ENCODE results near the gene ZNF845. TPM values are rescaled to one million over a fixed set of nuclear protein-coding genes. Genes with fewer than 3 reads are reported as not detected.

Gene ZNF845
- total RNA-seq, 2 experiments from 2014 or later = 6.8 to 7.2 TPM

- H3K36me3 ChIP-seq (ENCODE audit: insufficient read depth, low read length) = peaks cover 80% of the 10 kb centered on the region
- CTCF ChIA-PET (ENCODE audit: unreplicated experiment) = no interaction called here
- no TSS peak for BruUV-seq (replicated peaks)
Observed at GRCh38 chr19:53374743-53375142, 41.2 kb downstream of the ZNF845 start.

DNA sequence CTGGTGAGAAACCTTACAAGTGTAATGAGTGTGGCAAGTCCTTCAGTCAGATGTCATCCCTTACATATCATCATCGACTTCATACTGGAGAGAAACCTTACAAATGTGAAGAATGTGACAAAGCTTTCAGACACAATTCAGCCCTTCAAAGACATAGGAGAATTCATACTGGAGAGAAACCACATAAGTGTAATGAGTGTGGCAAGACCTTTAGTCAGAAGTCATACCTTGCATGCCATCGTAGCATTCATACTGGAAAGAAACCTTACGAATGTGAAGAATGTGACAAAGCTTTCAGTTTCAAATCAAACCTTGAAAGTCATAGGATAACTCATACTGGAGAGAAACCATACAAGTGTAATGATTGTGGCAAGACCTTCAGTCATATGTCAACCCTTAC is 47.8 kb downstream of the ZNF845 start:
- no peaks in the 10 kb centered on the region for H3K4me1 ChIP-seq (ENCODE audit: insufficient read depth, low read length, poor library complexity, severe bottlenecking)
- intact Hi-C loops (cut with micrococcal nuclease; ENCODE audit: unreplicated experiment) = no loop called here
- no TSS peak for BruUV-seq (replicated peaks)
- H3K4me2 ChIP-seq (ENCODE audit: low read length) = no peak overlapping the region
- H3K36me3 ChIP-seq (ENCODE audit: insufficient read depth, low read length) = peaks cover 100% of the 10 kb centered on the region
- H3K4me3 ChIP-seq (ENCODE audit: low read depth, low read length, poor library complexity, severe bottlenecking) = no peak overlapping the region
- H2AFZ ChIP-seq (ENCODE audit: low read length) = no peak overlapping the region
- H4K20me1 ChIP-seq (ENCODE audit: insufficient read depth, low read length) = no peaks in the 10 kb centered on the region
- DNase-seq (ENCODE audit: low spot score) = no peak
- TF ChIP-seq, protein P1, sequence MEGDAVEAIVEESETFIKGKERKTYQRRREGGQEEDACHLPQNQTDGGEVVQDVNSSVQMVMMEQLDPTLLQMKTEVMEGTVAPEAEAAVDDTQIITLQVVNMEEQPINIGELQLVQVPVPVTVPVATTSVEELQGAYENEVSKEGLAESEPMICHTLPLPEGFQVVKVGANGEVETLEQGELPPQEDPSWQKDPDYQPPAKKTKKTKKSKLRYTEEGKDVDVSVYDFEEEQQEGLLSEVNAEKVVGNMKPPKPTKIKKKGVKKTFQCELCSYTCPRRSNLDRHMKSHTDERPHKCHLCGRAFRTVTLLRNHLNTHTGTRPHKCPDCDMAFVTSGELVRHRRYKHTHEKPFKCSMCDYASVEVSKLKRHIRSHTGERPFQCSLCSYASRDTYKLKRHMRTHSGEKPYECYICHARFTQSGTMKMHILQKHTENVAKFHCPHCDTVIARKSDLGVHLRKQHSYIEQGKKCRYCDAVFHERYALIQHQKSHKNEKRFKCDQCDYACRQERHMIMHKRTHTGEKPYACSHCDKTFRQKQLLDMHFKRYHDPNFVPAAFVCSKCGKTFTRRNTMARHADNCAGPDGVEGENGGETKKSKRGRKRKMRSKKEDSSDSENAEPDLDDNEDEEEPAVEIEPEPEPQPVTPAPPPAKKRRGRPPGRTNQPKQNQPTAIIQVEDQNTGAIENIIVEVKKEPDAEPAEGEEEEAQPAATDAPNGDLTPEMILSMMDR (conservative IDR thresholded peaks at IDR 0.05; ENCODE audit: low read length) = no peak
- no peak for TF ChIP-seq EZH2phosphoT487 (IDR thresholded peaks at IDR 0.05; ENCODE audit: borderline replicate concordance, low read depth, low read length)
- ChIA-PET CTCF (ENCODE audit: unreplicated experiment) (no interaction called here), POLR2A (interaction anchor here (0.7 kb wide), 1 partner anchor 689 kb away, joined by 3 read pairs; no protein-coding TSS in a partner anchor)
- H3K9me2 ChIP-seq (ENCODE audit: insufficient read depth, low read length) = no peaks in the 10 kb centered on the region
- no peaks in the 10 kb centered on the region for H3K79me2 ChIP-seq (ENCODE audit: insufficient read depth, low read depth, low read length)
- no peak overlapping the region for H3K27ac ChIP-seq (ENCODE audit: low read depth, low read length, poor library complexity, severe bottlenecking)
- peaks cover 53% of the 10 kb centered on the region for H3K9me3 ChIP-seq (ENCODE audit: low read length)

More at GRCh38 chr19:53374743-53375142, 41.2 kb downstream of the ZNF845 start:
- no peaks in the 10 kb centered on the region for H3K4me1 ChIP-seq (ENCODE audit: insufficient read depth, low read length, poor library complexity, severe bottlenecking)
- H3K79me2 ChIP-seq (ENCODE audit: insufficient read depth, low read depth, low read length) = no peaks in the 10 kb centered on the region
- TF ChIP-seq EZH2phosphoT487 (IDR thresholded peaks at IDR 0.05; ENCODE audit: borderline replicate concordance, low read depth, low read length) = no peak
- TF ChIP-seq, protein P1 (conservative IDR thresholded peaks at IDR 0.05; ENCODE audit: low read length) = no peak
- DNase-seq (ENCODE audit: low spot score) = no peak
- intact Hi-C loops (cut with micrococcal nuclease; ENCODE audit: unreplicated experiment) = no loop called here
- POLR2A ChIA-PET = interaction anchor here (0.7 kb wide), 1 partner anchor 13 kb away, joined by 3 read pairs; no protein-coding TSS in a partner anchor
- H3K4me2 ChIP-seq (ENCODE audit: low read length) = no peak overlapping the region
- H2AFZ ChIP-seq (ENCODE audit: low read length) = no peak overlapping the region
- H3K9me2 ChIP-seq (ENCODE audit: insufficient read depth, low read length) = no peaks in the 10 kb centered on the region
- H3K4me3 ChIP-seq (ENCODE audit: low read depth, low read length, poor library complexity, severe bottlenecking) = no peak overlapping the region
- H4K20me1 ChIP-seq (ENCODE audit: insufficient read depth, low read length) = no peaks in the 10 kb centered on the region
- no peak overlapping the region for H3K27ac ChIP-seq (ENCODE audit: low read depth, low read length, poor library complexity, severe bottlenecking)
- H3K9me3 ChIP-seq (ENCODE audit: low read length) = no peaks in the 10 kb centered on the region

- no peaks in the 10 kb centered on the region for H3K9me2 ChIP-seq (ENCODE audit: insufficient read depth, low read length)
- no peak overlapping the region for H3K4me2 ChIP-seq (ENCODE audit: low read length)
- peaks cover 41% of the 10 kb centered on the region for H3K36me3 ChIP-seq (ENCODE audit: insufficient read depth, low read length)
- DNase-seq (ENCODE audit: low spot score) = no peak
- CTCF ChIA-PET (ENCODE audit: unreplicated experiment) = no interaction called here
- H2AFZ ChIP-seq (ENCODE audit: low read length) = no peak overlapping the region
- H3K9me3 ChIP-seq (ENCODE audit: low read length) = peaks cover 28% of the 10 kb centered on the region; the same call in 1 of the 2 replicates
- H3K79me2 ChIP-seq (ENCODE audit: insufficient read depth, low read depth, low read length) = no peaks in the 10 kb centered on the region
- no peak overlapping the region for H3K4me3 ChIP-seq (ENCODE audit: low read depth, low read length, poor library complexity, severe bottlenecking)
- intact Hi-C loops (cut with micrococcal nuclease; ENCODE audit: unreplicated experiment) = no loop called here
- no peak for TF ChIP-seq EZH2phosphoT487 (IDR thresholded peaks at IDR 0.05; ENCODE audit: borderline replicate concordance, low read depth, low read length)
- no peaks in the 10 kb centered on the region for H4K20me1 ChIP-seq (ENCODE audit: insufficient read depth, low read length)
- H3K27ac ChIP-seq (ENCODE audit: low read depth, low read length, poor library complexity, severe bottlenecking) = no peak overlapping the region
- POLR2A ChIA-PET = no interaction called here
- peaks cover 6% of the 10 kb centered on the region for H3K4me1 ChIP-seq (ENCODE audit: insufficient read depth, low read length, poor library complexity, severe bottlenecking)
- no TSS peak for BruUV-seq (replicated peaks)
Observed at GRCh38 chr19:53388168-53388567, 54.6 kb downstream of the ZNF845 start.
